IMR-90 (cell line): Measurements from ENCODE around the gene HSD17B3. TPM values are rescaled to one million over a fixed set of nuclear protein-coding genes. Genes with fewer than 3 reads are reported as not detected.

Source experiments
- ATAC-seq: fragments of 200-7000 bp; cut with Tn5 transposase; 2 replicates; pipeline ENCODE4 v1.9.1; 2020; ENCODE audit warnings: low read depth, mild to moderate bottlenecking, moderate library complexity
- BruUV-seq: library from RNA; stranded (reverse); fragments of 400-500 nt; replicated peaks from 2 replicates; lab custom pipeline; 2021; lab: Mats Ljungman, UMichigan
- CTCF ChIA-PET: fragments of 300-600 bp; formaldehyde crosslinking; extraction: SDS; loops from one replicate; lab custom pipeline; 2021; ENCODE audit warnings: antibody characterized with exemption; lab: Yijun Ruan, JAX
- POLR2A ChIA-PET: fragments of 300-600 bp; sonication (Branson Sonifier 250); formaldehyde crosslinking; loops from one replicate; lab custom pipeline; 2022; ENCODE audit warnings: antibody characterized with exemption; ENCODE audit not compliant: unreplicated experiment; lab: Charles Lee
- DNase-seq: peaks from one replicate; pipeline ENCODE4 v3.0.0; 2013
- H2AFZ ChIP-seq: replicated peaks from 2 replicates; pipeline ENCODE3; 2013; ENCODE audit warnings: low read length, mild to moderate bottlenecking; ENCODE audit not compliant: poor library complexity
- H2AK5ac ChIP-seq: 2 replicates; pipeline ENCODE4 v1.6.1; 2013; ENCODE audit warnings: low read depth, low read length, inconsistent platforms
- H2AK9ac ChIP-seq: replicated peaks from 2 replicates; pipeline ENCODE3; 2013; ENCODE audit warnings: mild to moderate bottlenecking, low read depth, low read length, moderate library complexity; ENCODE audit not compliant: poor library complexity
- H2BK120ac ChIP-seq: 2 replicates; pipeline ENCODE4 v1.6.1; 2013; ENCODE audit warnings: low read depth, low read length, inconsistent platforms
- H2BK15ac ChIP-seq: 3 replicates; pipeline ENCODE4 v1.6.1; 2013; ENCODE audit warnings: low read depth, low read length, inconsistent platforms
- H2BK20ac ChIP-seq: 2 replicates; pipeline ENCODE4 v1.6.1; 2013; ENCODE audit warnings: low read depth, mild to moderate bottlenecking, inconsistent platforms, low read length, moderate library complexity
- H2BK5ac ChIP-seq: 2 replicates; pipeline ENCODE4 v1.6.1; 2013; ENCODE audit warnings: mild to moderate bottlenecking, low read depth, low read length, inconsistent platforms; ENCODE audit not compliant: poor library complexity, severe bottlenecking
- H3K14ac ChIP-seq: replicated peaks from 2 replicates; pipeline ENCODE4 v1.6.1; 2013; ENCODE audit warnings: low read depth, low read length, inconsistent platforms
- H3K18ac ChIP-seq: 2 replicates; pipeline ENCODE4 v1.6.1; 2013; ENCODE audit warnings: low read depth, low read length, control low read depth
- H3K23ac ChIP-seq: 2 replicates; pipeline ENCODE4 v1.6.1; 2013; ENCODE audit warnings: low read depth, low read length, inconsistent platforms
- H3K27ac ChIP-seq: 2 replicates; pipeline ENCODE4 v1.5.1; 2013; ENCODE audit warnings: mild to moderate bottlenecking, control low read depth, low read length; ENCODE audit not compliant: insufficient read depth
- H3K27me3 ChIP-seq: 2 replicates; pipeline ENCODE4 v1.6.1; 2013; ENCODE audit warnings: low read length; ENCODE audit not compliant: control insufficient read depth, insufficient read depth
- H3K36me3 ChIP-seq: 2 replicates; pipeline ENCODE4 v1.6.1; 2013; ENCODE audit warnings: low read length, mixed read lengths; ENCODE audit not compliant: control insufficient read depth, insufficient read depth
- H3K4ac ChIP-seq: 2 replicates; pipeline ENCODE4 v1.6.1; 2013; ENCODE audit warnings: low read depth, low read length, inconsistent platforms
- H3K4me1 ChIP-seq: 2 replicates; pipeline ENCODE4 v1.6.1; 2013; ENCODE audit warnings: low read length, mixed read lengths; ENCODE audit not compliant: control insufficient read depth, insufficient read depth
- H3K4me2 ChIP-seq: 2 replicates; pipeline ENCODE4 v1.6.1; 2013; ENCODE audit warnings: low read depth, mild to moderate bottlenecking, control low read depth, low read length, moderate library complexity
- H3K4me3 ChIP-seq: 2 replicates; pipeline ENCODE4 v1.5.1; 2013; ENCODE audit warnings: low read depth, mild to moderate bottlenecking, control low read depth, low read length, moderate library complexity; ENCODE audit not compliant: insufficient read depth
- H3K56ac ChIP-seq: 2 replicates; pipeline ENCODE4 v1.6.1; 2013; ENCODE audit warnings: low read length, inconsistent platforms; ENCODE audit not compliant: insufficient read depth; ENCODE audit errors: extremely low read depth
- H3K79me1 ChIP-seq, 2 experiments: 2 replicates each; pipeline ENCODE4 v1.6.1; 2013; ENCODE audit warnings: low read length in 2 of 2, inconsistent platforms in 1 of 2, low read depth in 1 of 2
- H3K9ac ChIP-seq: 2 replicates; pipeline ENCODE4 v1.6.1; 2013; ENCODE audit warnings: low read depth, low read length, control low read depth
- H3K9me1 ChIP-seq: 2 replicates; pipeline ENCODE4 v1.6.1; 2013; ENCODE audit warnings: low read length, inconsistent platforms; ENCODE audit not compliant: insufficient read depth
- H3K9me3 ChIP-seq: 2 replicates; pipeline ENCODE4 v1.6.1; 2013; ENCODE audit warnings: low read length; ENCODE audit not compliant: control insufficient read depth, insufficient read depth
- H4K20me1 ChIP-seq: 2 replicates; pipeline ENCODE4 v1.6.1; 2013; ENCODE audit warnings: low read length, inconsistent platforms; ENCODE audit not compliant: insufficient read depth
- H4K5ac ChIP-seq: 2 replicates; pipeline ENCODE4 v1.6.1; 2013; ENCODE audit warnings: mild to moderate bottlenecking, low read depth, low read length, control low read depth
- H4K8ac ChIP-seq, 2 experiments: 2 replicates each; pipeline ENCODE4 v1.6.1; 2013; ENCODE audit warnings: low read depth in 2 of 2, low read length in 2 of 2, control low read depth in 1 of 2, inconsistent platforms in 1 of 2
- H4K91ac ChIP-seq: 2 replicates; pipeline ENCODE4 v1.6.1; 2013; ENCODE audit warnings: low read depth, low read length, inconsistent platforms; ENCODE audit not compliant: insufficient read depth
- BHLHE40 ChIP-seq: fragments of 150-350 bp; IDR thresholded peaks from 2 replicates; pipeline ENCODE4 v1.6.1; 2016; ENCODE audit warnings: mild to moderate bottlenecking, low read depth, low read length
- CEBPB ChIP-seq: IDR thresholded peaks from 2 replicates; pipeline ENCODE4 v1.6.1; 2012; ENCODE audit warnings: low read depth, low read length, improper control_type of control experiment
- MAFK ChIP-seq: IDR thresholded peaks from 2 replicates; pipeline ENCODE4 v1.6.1; 2012; ENCODE audit warnings: low read depth, low read length, improper control_type of control experiment
- MAZ ChIP-seq: IDR thresholded peaks from 2 replicates; pipeline ENCODE4 v1.6.1; 2012; ENCODE audit warnings: low read depth, mild to moderate bottlenecking, low read length, improper control_type of control experiment, moderate library complexity, borderline replicate concordance
- MXI1 ChIP-seq: IDR thresholded peaks from 2 replicates; pipeline ENCODE4 v1.6.1; 2012; ENCODE audit warnings: low read depth, mild to moderate bottlenecking, low read length, moderate library complexity, borderline replicate concordance
- RFX5 ChIP-seq: IDR thresholded peaks from 2 replicates; pipeline ENCODE4 v1.8.0; 2012; ENCODE audit warnings: low read depth, mild to moderate bottlenecking, low read length, moderate library complexity
- SMC3 ChIP-seq: fragments of 150-350 bp; IDR thresholded peaks from 2 replicates; pipeline ENCODE4 v1.6.1; 2016; ENCODE audit warnings: low read depth, mild to moderate bottlenecking, antibody characterized with exemption, low read length, moderate library complexity
- WGBS, 2 experiments: methylation state at CpG; one replicate each; pipeline versions ENCODE4 v1.1.5 to v1.1.7; 2013; ENCODE audit warnings: missing lambda C conversion rate in 2 of 2; ENCODE audit not compliant: insufficient read length in 1 of 2; ENCODE audit errors: extremely low coverage in 2 of 2; 5-methylcytosine and 5-hydroxymethylcytosine counted together
- dilution Hi-C: fragments of 300-500 bp; cut with HindIII; formaldehyde crosslinking; loops from one replicate; pipeline ENCODE4 v1.14.3; 2018; ENCODE audit warnings: low sequenced_read_pairs; ENCODE audit not compliant: unreplicated experiment
- in situ Hi-C: fragments of 300-500 bp; cut with MboI; formaldehyde crosslinking; loops from 3 replicates; pipeline ENCODE4 v1.14.3; 2019; ENCODE audit warnings: low sequenced_read_pairs, inconsistent platforms, mixed read lengths
- intact Hi-C: fragments of 100-400 bp; cut with micrococcal nuclease; formaldehyde crosslinking; loops from 2 replicates; pipeline ENCODE4 v1.10.0; 2022
- polyA plus RNA-seq, 3 experiments: library from polyadenylated mRNA; depleted of rRNA; stranded (reverse); fragments of >200 nt; gene quantifications; 2 replicates each; pipeline ENCODE4 v1.2.3, GENCODE V29; 2012; ENCODE audit warnings: low replicate concordance in 1 of 3
- total RNA-seq: library from RNA; depleted of rRNA; stranded (reverse); fragments of >200 nt; gene quantifications from 2 replicates; pipeline ENCODE4 v1.2.3, GENCODE V29; 2012

The HSD17B3 gene
- total and polyA plus RNA-seq, 2 of the 4 experiments (the other 2 are of a cell fraction) = 0.18 TPM; not detected in 1

GRCh38 chr9:96318921-96319565 is 17.1 kb upstream of the HSD17B3 start:
- H3K4me2 ChIP-seq = no peak overlapping the region
- no peak overlapping the region for H4K91ac ChIP-seq
- dilution Hi-C loops (no loop called here), intact Hi-C loops (no loop called here), in situ Hi-C loops (no loop called here)
- H4K8ac ChIP-seq = no peak overlapping the region
- no peak overlapping the region for H2AK5ac ChIP-seq
- DNase-seq = no peak
- no peaks in the 10 kb centered on the region for H4K20me1 ChIP-seq
- no peak overlapping the region for H3K27ac ChIP-seq
- H3K4me3 ChIP-seq = no peak overlapping the region
- no peaks in the 10 kb centered on the region for H3K36me3 ChIP-seq
- WGBS, 2 experiments = no CpG with 5 or more reads among the region's 6 CpGs
- H2BK5ac ChIP-seq = no peak overlapping the region
- H3K23ac ChIP-seq = no peak overlapping the region
- no peak overlapping the region for H2AFZ ChIP-seq
- no peak overlapping the region for H2BK120ac ChIP-seq
- no peaks in the 10 kb centered on the region for H3K9me1 ChIP-seq
- H3K56ac ChIP-seq = no peak overlapping the region
- no peak overlapping the region for H3K9ac ChIP-seq
- H2BK15ac ChIP-seq = no peak overlapping the region
- no peak overlapping the region for H2BK20ac ChIP-seq
- no peaks in the 10 kb centered on the region for H3K9me3 ChIP-seq
- H3K14ac ChIP-seq = no peak overlapping the region
- ChIA-PET POLR2A (no interaction called here), CTCF (interaction anchor here (1.0 kb wide), 1 partner anchor 711 kb away, joined by 3 read pairs; no protein-coding TSS in a partner anchor)
- no peaks in the 10 kb centered on the region for H3K4me1 ChIP-seq
- H3K18ac ChIP-seq = no peak overlapping the region
- no peak for ATAC-seq
- no TSS peak for BruUV-seq
- no peaks in the 10 kb centered on the region for H3K79me1 ChIP-seq
- no peaks in the 10 kb centered on the region for H3K27me3 ChIP-seq
- no peak overlapping the region for H3K4ac ChIP-seq
- H2AK9ac ChIP-seq = no peak overlapping the region
- TF ChIP-seq SMC3 = no peak
- TF ChIP-seq MAZ = no peak
- peak; percentile 50; the same call in 1 of the 2 replicates for TF ChIP-seq CEBPB
- TF ChIP-seq RFX5 = no peak
- TF ChIP-seq MAFK = no peak
- TF ChIP-seq BHLHE40 = no peak
- TF ChIP-seq MXI1 = no peak
- H4K5ac ChIP-seq = no peak overlapping the region
